Caco-2 (cell line): ENCODE data around the gene ZNF181. TPM values are rescaled to one million over a fixed set of nuclear protein-coding genes. Genes with fewer than 3 reads are reported as not detected.

Source experiments
- BruUV-seq: library from RNA; stranded (reverse); fragments of 400-500 nt; replicated peaks from 2 replicates; lab custom pipeline; 2021; lab: Mats Ljungman, UMichigan
- CTCF ChIA-PET: fragments of 300-600 bp; sonication (Branson Sonifier 250); formaldehyde crosslinking; loops from one replicate; lab custom pipeline; 2022; ENCODE audit warnings: antibody characterized with exemption; lab: Charles Lee
- POLR2A ChIA-PET: fragments of 300-600 bp; sonication (Branson Sonifier 250); formaldehyde crosslinking; loops from one replicate; lab custom pipeline; 2022; ENCODE audit warnings: antibody characterized with exemption; lab: Charles Lee
- DNase-seq, 2 experiments: peaks; one replicate each; pipeline versions ENCODE4 v3.0.0 to v3.0.0-alpha.2; 2020 to 2022
- H3K27me3 ChIP-seq: replicated peaks from 2 replicates; pipeline ENCODE4 v1.6.0; 2011; ENCODE audit warnings: low read length; ENCODE audit not compliant: control insufficient read depth, insufficient read depth
- H3K36me3 ChIP-seq: 2 replicates; pipeline ENCODE4 v1.5.1; 2011; ENCODE audit warnings: low read length; ENCODE audit not compliant: control insufficient read depth, insufficient read depth
- H3K4me1 ChIP-seq: fragments of 250-450 bp; sonication (Bioruptor Pico); 2 replicates; pipeline ENCODE4 v1.5.1; 2020; ENCODE audit warnings: mild to moderate bottlenecking
- H3K4me3 ChIP-seq: 2 replicates; pipeline ENCODE4 v1.5.1; 2011; ENCODE audit warnings: low read depth, mild to moderate bottlenecking, control low read depth, low read length
- H3K9me3 ChIP-seq: fragments of 250-450 bp; sonication (Bioruptor Pico); 2 replicates; pipeline ENCODE4 v1.5.1; 2020; ENCODE audit warnings: mild to moderate bottlenecking, moderate library complexity
- H3K27ac Mint-ChIP-seq: one replicate; pipeline ENCODE4 v1.8.0; 2022; ENCODE audit warnings: mixed read lengths; ENCODE audit not compliant: unreplicated experiment
- H3K27me3 Mint-ChIP-seq: one replicate; pipeline ENCODE4 v1.8.0; 2022; ENCODE audit warnings: mixed read lengths; ENCODE audit not compliant: insufficient read depth, unreplicated experiment
- H3K36me3 Mint-ChIP-seq: one replicate; pipeline ENCODE4 v1.8.0; 2022; ENCODE audit warnings: mild to moderate bottlenecking, mixed read lengths; ENCODE audit not compliant: insufficient read depth, unreplicated experiment
- H3K4me1 Mint-ChIP-seq: one replicate; pipeline ENCODE4 v1.8.0; 2022; ENCODE audit warnings: low read depth, mixed read lengths; ENCODE audit not compliant: unreplicated experiment
- H3K4me3 Mint-ChIP-seq: one replicate; pipeline ENCODE4 v1.8.0; 2022; ENCODE audit warnings: mild to moderate bottlenecking, moderate library complexity, mixed read lengths; ENCODE audit not compliant: unreplicated experiment
- H3K9me3 Mint-ChIP-seq: one replicate; pipeline ENCODE4 v1.8.0; 2022; ENCODE audit warnings: mixed read lengths; ENCODE audit not compliant: unreplicated experiment
- intact Hi-C: fragments of 100-400 bp; cut with micrococcal nuclease; formaldehyde crosslinking; loops from one replicate; pipeline ENCODE4 v1.10.0; 2022; ENCODE audit not compliant: unreplicated experiment
- total RNA-seq: library from RNA; stranded (reverse); gene quantifications from 2 replicates; pipeline ENCODE4 v1.2.3, GENCODE V29; 2022
- TF ChIP-seq, protein P1 (sequence below), 2 experiments: fragments of 200-600 bp in 1 of 2; IDR thresholded peaks; 1 replicate in 1 of 2; 2 replicates in 1 of 2; pipeline versions ENCODE4 v1.5.1 to v1.8.0; 2011 to 2022; ENCODE audit warnings: antibody characterized with exemption in 1 of 2, control low read depth in 1 of 2, inconsistent platforms in 1 of 2, low read depth in 1 of 2, low read length in 1 of 2, mild to moderate bottlenecking in 1 of 2, moderate library complexity in 1 of 2; ENCODE audit not compliant: insufficient read depth in 1 of 2, severe bottlenecking in 1 of 2, unreplicated experiment in 1 of 2

Gene ZNF181
- total RNA-seq, 1 experiment from 2014 or later, result 5.4 TPM

- intact Hi-C loops, result no loop called here
- POLR2A ChIA-PET, result no interaction called here
- no peaks in the 10 kb centered on the region for H3K4me1 ChIP-seq
Measured at GRCh38 chr19:34759218-34759917, 25.3 kb downstream of the ZNF181 start.

DNA sequence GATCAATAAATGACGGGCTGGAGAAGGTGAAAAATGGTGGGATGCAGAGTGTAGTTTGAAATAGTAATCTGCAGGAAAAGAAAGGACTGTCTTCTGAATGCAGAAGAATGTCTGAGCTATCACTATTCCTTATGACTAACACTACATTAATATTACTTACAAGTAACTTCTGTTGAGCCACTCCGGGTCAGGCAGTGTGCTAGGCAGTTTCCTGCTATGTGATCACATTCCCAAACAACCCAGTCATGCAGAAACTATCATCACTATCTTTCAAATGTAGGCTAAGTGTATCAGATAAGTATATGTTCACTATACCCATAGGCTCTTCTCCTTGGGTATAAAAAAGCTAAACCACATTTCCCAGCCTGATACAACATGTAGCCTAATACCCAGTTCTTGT lies 32.3 kb downstream of the ZNF181 start:
- no peaks in the 10 kb centered on the region for H3K4me1 ChIP-seq
- no TSS peak for BruUV-seq
- Mint-ChIP-seq H3K36me3 (no peaks in the 10 kb centered on the region), H3K4me1 (no peaks in the 10 kb centered on the region), H3K9me3 (peaks cover 29% of the 10 kb centered on the region), H3K27me3 (no peaks in the 10 kb centered on the region), H3K4me3 (no peak overlapping the region), H3K27ac (no peak overlapping the region)
- intact Hi-C loops, result no loop called here
- no peak overlapping the region for H3K4me3 ChIP-seq
- TF ChIP-seq, protein P1, sequence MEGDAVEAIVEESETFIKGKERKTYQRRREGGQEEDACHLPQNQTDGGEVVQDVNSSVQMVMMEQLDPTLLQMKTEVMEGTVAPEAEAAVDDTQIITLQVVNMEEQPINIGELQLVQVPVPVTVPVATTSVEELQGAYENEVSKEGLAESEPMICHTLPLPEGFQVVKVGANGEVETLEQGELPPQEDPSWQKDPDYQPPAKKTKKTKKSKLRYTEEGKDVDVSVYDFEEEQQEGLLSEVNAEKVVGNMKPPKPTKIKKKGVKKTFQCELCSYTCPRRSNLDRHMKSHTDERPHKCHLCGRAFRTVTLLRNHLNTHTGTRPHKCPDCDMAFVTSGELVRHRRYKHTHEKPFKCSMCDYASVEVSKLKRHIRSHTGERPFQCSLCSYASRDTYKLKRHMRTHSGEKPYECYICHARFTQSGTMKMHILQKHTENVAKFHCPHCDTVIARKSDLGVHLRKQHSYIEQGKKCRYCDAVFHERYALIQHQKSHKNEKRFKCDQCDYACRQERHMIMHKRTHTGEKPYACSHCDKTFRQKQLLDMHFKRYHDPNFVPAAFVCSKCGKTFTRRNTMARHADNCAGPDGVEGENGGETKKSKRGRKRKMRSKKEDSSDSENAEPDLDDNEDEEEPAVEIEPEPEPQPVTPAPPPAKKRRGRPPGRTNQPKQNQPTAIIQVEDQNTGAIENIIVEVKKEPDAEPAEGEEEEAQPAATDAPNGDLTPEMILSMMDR (IDR thresholded peaks at IDR 0.05; ENCODE audit: insufficient read depth in 1 of 2, low read depth in 1 of 2, low read length in 1 of 2, severe bottlenecking in 1 of 2, unreplicated experiment in 1 of 2), result no peak
- peaks cover 13% of the 10 kb centered on the region for H3K9me3 ChIP-seq
- DNase-seq, result no peak
- peaks cover 2% of the 10 kb centered on the region; the same call in 1 of the 2 replicates for H3K36me3 ChIP-seq
- H3K27me3 ChIP-seq, result no peaks in the 10 kb centered on the region
- ChIA-PET POLR2A (no interaction called here), CTCF (no interaction called here)

More at GRCh38 chr19:34759218-34759917, 25.3 kb downstream of the ZNF181 start:
- H3K27me3 ChIP-seq, result no peaks in the 10 kb centered on the region
- H3K4me3 Mint-ChIP-seq, result no peak overlapping the region
- no peaks in the 10 kb centered on the region for H3K27me3 Mint-ChIP-seq
- DNase-seq, result no peak
- TF ChIP-seq, protein P1 (IDR thresholded peaks at IDR 0.05; ENCODE audit: insufficient read depth in 1 of 2, low read depth in 1 of 2, low read length in 1 of 2, severe bottlenecking in 1 of 2, unreplicated experiment in 1 of 2), result no peak
- H3K36me3 ChIP-seq, result peaks cover 2% of the 10 kb centered on the region; the same call in 1 of the 2 replicates
- no peak overlapping the region for H3K4me3 ChIP-seq
- H3K36me3 Mint-ChIP-seq, result no peaks in the 10 kb centered on the region
- H3K9me3 Mint-ChIP-seq, result peaks cover 50% of the 10 kb centered on the region
- H3K4me1 Mint-ChIP-seq, result no peaks in the 10 kb centered on the region
- H3K27ac Mint-ChIP-seq, result no peak overlapping the region
- peaks cover 45% of the 10 kb centered on the region for H3K9me3 ChIP-seq
- CTCF ChIA-PET, result no interaction called here
- BruUV-seq, result no TSS peak

GRCh38 chr19:34767951-34768350 lies 33.9 kb downstream of the ZNF181 start:
- Histone ChIP-seq H3K4me1 (peaks cover 6% of the 10 kb centered on the region; the same call in 1 of the 2 replicates), H3K9me3 (peaks cover 3% of the 10 kb centered on the region), H3K4me3 (no peak overlapping the region), H3K27me3 (no peaks in the 10 kb centered on the region), H3K36me3 (peaks cover 2% of the 10 kb centered on the region; the same call in 1 of the 2 replicates)
- no TSS peak for BruUV-seq
- Mint-ChIP-seq H3K4me3 (no peak overlapping the region), H3K4me1 (peaks cover 11% of the 10 kb centered on the region), H3K27me3 (no peaks in the 10 kb centered on the region), H3K9me3 (peaks cover 20% of the 10 kb centered on the region), H3K27ac (no peak overlapping the region), H3K36me3 (no peaks in the 10 kb centered on the region)
- TF ChIP-seq, protein P1 (IDR thresholded peaks at IDR 0.05; ENCODE audit: insufficient read depth in 1 of 2, low read depth in 1 of 2, low read length in 1 of 2, severe bottlenecking in 1 of 2, unreplicated experiment in 1 of 2), result no peak
- intact Hi-C loops, result no loop called here
- no peak for DNase-seq
- ChIA-PET POLR2A (no interaction called here), CTCF (no interaction called here)
